ENCODE results near the gene C1QTNF12. TPM values are rescaled to one million over a fixed set of nuclear protein-coding genes. Genes with fewer than 3 reads are reported as not detected.
A peak's percentile ranks its signal among the peaks of the same experiment; 100 is the strongest.

Gene C1QTNF12, protein sequence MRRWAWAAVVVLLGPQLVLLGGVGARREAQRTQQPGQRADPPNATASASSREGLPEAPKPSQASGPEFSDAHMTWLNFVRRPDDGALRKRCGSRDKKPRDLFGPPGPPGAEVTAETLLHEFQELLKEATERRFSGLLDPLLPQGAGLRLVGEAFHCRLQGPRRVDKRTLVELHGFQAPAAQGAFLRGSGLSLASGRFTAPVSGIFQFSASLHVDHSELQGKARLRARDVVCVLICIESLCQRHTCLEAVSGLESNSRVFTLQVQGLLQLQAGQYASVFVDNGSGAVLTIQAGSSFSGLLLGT
- 1 to 10 TPM; 2.2 to 4.4 TPM for total RNA-seq

DNA sequence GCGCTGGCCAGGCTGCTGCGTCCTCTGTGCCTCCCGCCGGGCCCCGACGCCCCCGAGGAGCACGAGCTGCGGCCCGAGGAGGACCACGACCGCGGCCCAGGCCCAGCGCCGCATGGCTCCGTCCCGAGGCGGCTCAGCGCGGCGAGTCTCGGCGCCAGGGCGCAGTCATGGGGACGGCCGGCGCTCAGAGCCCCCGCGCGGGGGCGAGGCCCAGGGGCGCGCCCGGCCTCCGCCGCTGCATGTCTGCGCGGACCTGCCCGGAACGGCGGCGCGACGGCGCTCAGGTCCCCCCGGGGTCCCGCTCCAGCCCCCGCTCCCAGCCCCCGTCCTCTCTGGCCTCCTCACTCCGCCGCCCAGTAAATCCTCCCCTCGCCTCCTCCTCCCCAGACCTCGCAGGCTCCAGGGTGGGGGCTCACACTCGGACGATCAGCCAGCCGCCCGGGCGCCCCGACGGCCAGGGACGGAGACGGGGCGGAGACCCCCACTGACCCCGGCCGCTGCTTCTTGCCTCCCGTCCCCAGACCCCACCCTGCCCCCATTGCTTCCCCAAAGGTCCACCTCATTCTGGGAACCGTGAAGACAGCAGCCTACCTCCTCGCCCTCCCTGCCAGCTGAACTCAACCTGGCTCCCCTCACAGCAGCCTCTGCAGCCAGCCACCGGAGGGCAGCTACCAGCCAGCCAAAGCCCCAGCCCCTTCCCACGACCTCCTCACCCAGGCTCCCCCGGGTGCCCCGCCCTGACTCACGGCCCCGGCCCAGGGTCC lies at the start of gene C1QTNF12:
C1QTNF12 (minus strand) TSS at position 146 of the 764 bp plus-strand sequence; CDS start at position 114, 32 bp downstream.
- ATAC-seq (ENCODE audit: low read depth) (no peak), DNase-seq (no peak)
- H3K36me3 Mint-ChIP-seq: peaks cover 2% of the 10 kb centered on the region
- POLR2A ChIA-PET: no interaction called here
- H3K9me3 Mint-ChIP-seq: no peaks in the 10 kb centered on the region
- H3K4me1 Mint-ChIP-seq: peaks cover 13% of the 10 kb centered on the region
- peaks cover 2% of the 10 kb centered on the region for H3K27me3 Mint-ChIP-seq
- no peak within 1 kb of the TSS for H3K4me3 Mint-ChIP-seq
- no peak within 1 kb of the TSS for H3K27ac Mint-ChIP-seq

DNA sequence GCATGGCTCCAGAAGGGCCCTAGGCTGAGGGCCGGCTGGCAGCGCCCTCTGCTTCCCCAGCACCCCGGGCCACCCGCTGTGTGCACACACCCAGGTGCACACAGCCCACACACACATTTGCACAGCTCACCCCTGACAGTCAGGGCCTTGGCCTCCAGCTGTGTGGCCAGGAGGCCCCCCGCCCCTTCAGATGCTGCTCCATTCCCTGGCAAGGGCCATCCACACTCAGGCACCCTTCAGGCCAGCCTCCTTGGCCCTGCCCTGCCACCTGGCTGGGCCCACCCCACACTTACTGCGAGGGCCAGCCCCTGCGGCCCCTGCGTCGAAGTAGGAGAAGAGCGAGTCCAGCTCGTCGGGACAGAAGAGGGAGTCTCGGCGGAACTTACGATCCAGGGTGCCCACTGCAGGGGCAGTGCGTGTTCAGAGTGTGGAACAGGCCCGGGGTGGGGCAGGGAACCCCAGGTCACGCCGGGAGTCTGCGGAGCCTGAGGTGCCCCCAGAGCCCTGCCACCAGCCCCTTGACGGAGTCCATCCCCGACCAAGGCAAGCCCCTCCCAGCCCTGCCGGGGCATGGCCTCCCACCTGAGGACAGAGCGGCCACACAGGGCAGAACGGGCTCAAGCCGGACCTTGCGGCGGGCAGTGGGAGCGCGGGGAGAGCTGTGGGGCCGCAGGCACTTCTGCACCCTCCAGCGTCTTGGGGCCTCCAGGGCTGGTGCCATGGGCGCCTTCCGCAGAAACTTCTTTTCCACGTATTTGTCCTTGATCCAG lies 48.8 kb upstream of the C1QTNF12 start:
- H3K27ac Mint-ChIP-seq: no peak overlapping the region
- H3K27me3 Mint-ChIP-seq: no peaks in the 10 kb centered on the region
- ATAC-seq (ENCODE audit: low read depth) (no peak), DNase-seq (no peak)
- no peaks in the 10 kb centered on the region for H3K9me3 Mint-ChIP-seq
- POLR2A ChIA-PET: no interaction called here
- H3K4me3 Mint-ChIP-seq: no peak overlapping the region
- no peaks in the 10 kb centered on the region for H3K36me3 Mint-ChIP-seq
- no peaks in the 10 kb centered on the region for H3K4me1 Mint-ChIP-seq

DNA sequence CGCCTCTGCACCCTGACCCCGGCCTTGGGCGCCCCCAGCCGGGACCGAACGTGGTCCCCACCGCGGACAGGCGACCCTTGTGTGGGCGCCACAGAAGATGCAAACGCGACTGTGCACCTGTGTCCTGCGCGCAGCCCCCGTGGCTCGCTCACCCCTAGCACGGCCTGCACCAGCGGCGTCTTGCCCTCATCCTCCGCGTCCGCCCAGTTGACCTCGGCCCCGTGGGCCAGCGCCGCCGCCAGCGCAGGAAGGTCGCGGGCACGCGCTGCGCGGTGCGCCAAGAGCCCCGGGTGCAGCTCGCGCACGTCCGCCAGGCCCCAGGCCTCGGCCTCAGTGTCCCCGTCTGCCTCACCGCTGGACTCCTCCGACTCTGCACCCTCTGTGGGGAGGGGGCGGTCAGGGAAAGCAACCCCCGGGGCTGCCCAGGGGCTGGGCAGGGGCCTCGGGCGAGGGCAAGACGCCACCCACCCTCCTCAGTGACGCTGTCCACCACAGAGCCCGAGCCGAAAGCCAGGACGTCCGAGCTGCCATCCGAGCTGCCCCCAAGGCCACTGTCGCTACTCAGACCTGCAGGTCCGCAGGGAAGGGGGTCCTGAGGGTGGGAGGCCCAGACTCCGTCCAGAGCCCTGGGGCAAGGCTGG lies 47.8 kb upstream of the C1QTNF12 start:
- Mint-ChIP-seq H3K27ac (no peak overlapping the region), H3K4me1 (no peaks in the 10 kb centered on the region), H3K36me3 (no peaks in the 10 kb centered on the region), H3K9me3 (no peaks in the 10 kb centered on the region), H3K4me3 (no peak overlapping the region), H3K27me3 (no peaks in the 10 kb centered on the region)
- POLR2A ChIA-PET: no interaction called here
- no peak for ATAC-seq (ENCODE audit: low read depth)
- DNase-seq: no peak

DNA sequence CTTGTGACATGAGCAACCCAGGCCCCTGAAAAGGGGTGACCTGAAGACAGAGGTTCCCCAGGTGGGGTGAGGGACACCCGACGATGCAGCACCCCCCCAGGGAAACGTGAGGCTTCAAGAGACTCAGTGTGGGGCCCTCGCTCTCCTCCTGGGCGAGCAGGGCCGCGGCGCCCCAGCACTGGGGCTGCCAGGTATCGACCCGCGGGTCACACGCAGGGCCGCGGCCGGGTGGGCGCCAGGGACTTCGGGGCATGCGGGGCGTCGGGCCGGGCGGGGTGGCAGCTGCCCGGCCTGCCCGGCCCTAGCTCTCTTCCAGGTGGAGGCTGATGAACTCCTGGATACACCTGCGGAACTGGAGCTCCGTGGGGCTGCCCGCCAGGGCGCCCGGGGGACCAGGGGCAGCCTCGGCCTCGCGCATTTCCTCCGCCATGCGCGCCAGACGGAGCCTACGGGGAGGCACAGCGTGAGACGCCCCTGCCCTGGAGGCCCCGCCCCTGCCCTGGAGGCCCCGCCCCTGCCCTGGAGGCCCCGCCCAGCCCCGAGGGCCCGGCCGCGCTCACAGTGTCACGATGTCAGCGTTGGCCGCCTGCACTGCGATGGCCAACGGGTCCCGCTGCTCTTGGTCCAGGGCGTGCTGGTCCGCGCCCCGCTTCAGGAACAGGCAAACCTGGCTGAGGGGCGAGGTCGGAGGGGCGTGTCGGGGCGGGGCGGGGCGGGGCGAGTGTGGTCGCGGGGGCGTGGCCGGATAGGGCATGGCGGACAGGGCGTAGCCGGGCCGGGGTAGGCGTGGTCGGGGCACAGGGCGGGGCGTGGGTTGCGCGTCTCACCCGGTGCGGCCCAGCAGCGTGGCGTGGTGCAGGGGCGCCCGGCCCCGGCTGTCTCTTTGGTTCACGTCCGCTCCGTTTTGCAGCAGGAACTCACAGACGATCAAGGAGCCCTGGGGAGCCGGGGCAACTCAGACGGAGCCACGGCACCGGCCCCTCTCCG lies 47.0 kb upstream of the C1QTNF12 start:
- H3K36me3 Mint-ChIP-seq: no peaks in the 10 kb centered on the region
- POLR2A ChIA-PET: no interaction called here

DNA sequence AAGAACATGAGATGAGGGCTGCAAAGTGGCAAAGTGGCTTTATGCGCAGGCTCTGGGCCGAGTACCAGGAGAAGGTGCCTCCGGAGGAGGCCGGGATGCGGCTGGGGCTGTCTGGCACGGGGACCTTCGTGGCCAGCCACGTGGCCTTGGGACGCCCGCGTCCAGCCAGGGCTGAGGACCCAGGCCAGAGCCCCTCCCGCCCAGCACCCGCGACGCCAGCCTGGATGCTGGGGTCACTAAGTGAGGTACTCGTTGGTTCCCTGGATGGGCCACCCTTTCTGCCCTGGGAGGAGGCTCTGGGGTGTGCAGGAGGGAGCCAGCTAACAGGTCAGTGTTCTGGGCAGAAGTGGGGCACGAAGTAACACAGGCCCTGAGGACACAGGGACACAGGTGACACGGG lies 46.3 kb upstream of the C1QTNF12 start:
- Mint-ChIP-seq H3K4me3 (no peak overlapping the region), H3K27me3 (no peaks in the 10 kb centered on the region), H3K4me1 (no peaks in the 10 kb centered on the region), H3K27ac (no peak overlapping the region), H3K9me3 (no peaks in the 10 kb centered on the region), H3K36me3 (no peaks in the 10 kb centered on the region)
- DNase-seq (peak; percentile 30), ATAC-seq (ENCODE audit: low read depth) (no peak)
- POLR2A ChIA-PET: no interaction called here

More for the DNA sequence above, 47.0 kb upstream of the C1QTNF12 start:
- no peaks in the 10 kb centered on the region for H3K27me3 Mint-ChIP-seq
- ATAC-seq (ENCODE audit: low read depth) (no peak), DNase-seq (peak; percentile 31)
- no peaks in the 10 kb centered on the region for H3K4me1 Mint-ChIP-seq
- H3K27ac Mint-ChIP-seq: no peak overlapping the region
- H3K4me3 Mint-ChIP-seq: no peak overlapping the region
- no peaks in the 10 kb centered on the region for H3K9me3 Mint-ChIP-seq

DNA sequence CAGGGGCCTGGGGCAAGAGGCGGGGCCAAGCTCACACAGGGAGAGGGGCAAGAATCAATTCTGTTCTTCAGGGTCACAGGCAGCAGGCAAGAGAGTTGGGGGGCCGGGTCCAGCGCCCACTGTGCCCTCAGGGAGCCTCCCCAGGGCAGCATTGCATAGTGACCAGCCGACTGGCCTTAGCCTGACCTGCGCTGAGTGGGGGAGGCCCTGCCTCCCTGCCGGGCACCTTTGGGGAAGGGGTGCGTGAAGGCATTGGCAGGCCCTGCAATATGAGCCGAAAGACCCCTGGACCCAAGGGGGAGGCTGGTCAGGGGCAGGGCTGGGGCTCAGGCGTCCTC lies 45.9 kb upstream of the C1QTNF12 start:
- no peaks in the 10 kb centered on the region for H3K27me3 Mint-ChIP-seq
- H3K4me3 Mint-ChIP-seq: no peak overlapping the region
- H3K4me1 Mint-ChIP-seq: no peaks in the 10 kb centered on the region
- POLR2A ChIA-PET: interaction anchor here (1.1 kb wide), 1 partner anchor 170 kb away, joined by 5 read pairs; no protein-coding TSS in a partner anchor
- no peaks in the 10 kb centered on the region for H3K36me3 Mint-ChIP-seq
- no peak for DNase-seq
- no peak for ATAC-seq (ENCODE audit: low read depth)
- no peaks in the 10 kb centered on the region for H3K9me3 Mint-ChIP-seq
- no peak overlapping the region for H3K27ac Mint-ChIP-seq

DNA sequence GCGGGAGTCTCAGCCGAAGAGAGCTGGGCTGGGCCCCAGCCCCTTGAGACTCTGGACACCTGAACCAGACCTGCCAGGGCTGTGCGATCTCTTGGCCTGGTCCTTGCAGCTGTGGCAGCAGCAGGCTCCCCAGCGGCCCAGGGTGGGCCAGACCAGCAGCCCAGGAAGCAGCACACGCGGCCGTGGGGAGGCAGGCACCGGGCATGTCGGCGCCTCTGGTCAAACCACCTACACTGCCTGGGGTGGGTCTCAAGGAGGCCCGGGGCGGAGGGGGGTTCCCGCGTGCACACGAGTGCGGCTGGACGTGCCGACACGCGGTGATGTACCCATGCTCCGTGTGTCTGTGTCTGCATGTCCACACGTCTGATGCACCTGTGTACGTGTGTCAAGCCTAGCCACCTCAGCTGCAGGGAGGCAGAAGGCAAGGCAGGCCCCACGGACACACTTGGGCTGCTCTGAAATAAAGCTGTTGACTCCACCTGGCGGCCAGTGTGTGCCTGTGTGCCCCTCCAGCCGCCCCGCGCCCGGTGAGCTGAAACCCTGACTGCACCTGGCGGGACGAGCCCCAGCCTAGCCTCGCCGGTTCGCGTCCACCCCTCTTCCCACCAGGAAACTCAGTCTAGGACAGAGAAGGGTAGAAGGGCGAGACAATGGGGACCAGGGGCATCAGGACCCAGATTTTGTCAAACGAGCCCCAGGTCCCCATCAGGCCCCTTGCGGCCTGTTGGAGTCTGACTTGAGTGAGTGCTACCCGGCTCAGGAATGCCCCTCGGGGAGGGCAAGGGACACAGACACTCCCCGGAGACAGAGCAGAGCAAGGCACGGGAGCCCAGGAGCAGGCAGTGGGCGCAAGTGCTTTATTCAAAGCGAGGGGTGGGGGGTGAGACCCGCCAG lies 45.3 kb upstream of the C1QTNF12 start:
- H3K27me3 Mint-ChIP-seq: no peaks in the 10 kb centered on the region
- peak; percentile 79 for ATAC-seq (ENCODE audit: low read depth)
- POLR2A ChIA-PET: interaction anchor here (1.1 kb wide), 1 partner anchor 170 kb away, joined by 5 read pairs; no protein-coding TSS in a partner anchor
- no peak overlapping the region for H3K27ac Mint-ChIP-seq
- DNase-seq: peak; percentile 68
- no peaks in the 10 kb centered on the region for H3K4me1 Mint-ChIP-seq
- no peaks in the 10 kb centered on the region for H3K36me3 Mint-ChIP-seq
- no peak overlapping the region for H3K4me3 Mint-ChIP-seq
- no peaks in the 10 kb centered on the region for H3K9me3 Mint-ChIP-seq

DNA sequence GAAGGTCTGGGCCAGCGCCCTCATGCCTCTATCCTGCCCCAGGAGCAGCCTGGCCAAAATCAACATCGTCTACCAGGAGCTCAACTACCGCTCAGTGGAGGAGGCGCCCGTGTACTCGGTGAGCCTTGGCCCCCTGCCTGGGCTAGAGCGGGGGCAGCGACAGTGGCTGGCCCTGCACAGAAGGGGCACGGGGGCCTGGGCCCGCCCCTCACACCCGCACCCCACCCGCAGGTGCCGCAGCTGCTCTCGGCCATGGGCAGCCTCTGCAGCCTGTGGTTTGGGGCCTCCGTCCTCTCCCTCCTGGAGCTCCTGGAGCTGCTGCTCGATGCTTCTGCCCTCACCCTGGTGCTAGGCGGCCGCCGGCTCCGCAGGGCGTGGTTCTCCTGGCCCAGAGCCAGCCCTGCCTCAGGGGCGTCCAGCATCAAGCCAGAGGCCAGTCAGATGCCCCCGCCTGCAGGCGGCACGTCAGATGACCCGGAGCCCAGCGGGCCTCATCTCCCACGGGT lies 44.6 kb upstream of the C1QTNF12 start:
- Mint-ChIP-seq H3K36me3 (no peaks in the 10 kb centered on the region), H3K4me3 (no peak overlapping the region), H3K27me3 (no peaks in the 10 kb centered on the region), H3K4me1 (no peaks in the 10 kb centered on the region), H3K9me3 (no peaks in the 10 kb centered on the region), H3K27ac (no peak overlapping the region)
- POLR2A ChIA-PET: interaction anchor here (0.6 to 1.1 kb wide), 2 partner anchors 98 to 169 kb away, joined by 5 read pairs; no protein-coding TSS in a partner anchor
- no peak for DNase-seq
- ATAC-seq (ENCODE audit: low read depth): no peak

DNA sequence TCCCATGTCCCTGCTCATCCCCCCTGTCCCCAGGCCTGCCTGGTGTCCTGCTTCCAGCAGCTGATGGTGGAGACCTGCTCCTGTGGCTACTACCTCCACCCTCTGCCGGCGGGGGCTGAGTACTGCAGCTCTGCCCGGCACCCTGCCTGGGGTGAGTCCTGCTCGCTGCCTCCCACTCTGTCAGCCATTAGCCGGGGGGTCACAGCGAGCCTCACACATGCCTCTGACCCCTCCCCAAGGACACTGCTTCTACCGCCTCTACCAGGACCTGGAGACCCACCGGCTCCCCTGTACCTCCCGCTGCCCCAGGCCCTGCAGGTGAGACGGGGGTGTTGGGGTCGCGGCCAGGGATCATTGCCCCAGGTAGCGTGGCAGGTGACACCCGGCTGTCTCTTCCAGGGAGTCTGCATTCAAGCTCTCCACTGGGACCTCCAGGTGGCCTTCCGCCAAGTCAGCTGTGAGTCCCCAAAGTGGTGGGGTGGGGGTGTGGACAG lies 43.8 kb upstream of the C1QTNF12 start:
- Mint-ChIP-seq H3K36me3 (no peaks in the 10 kb centered on the region), H3K27ac (no peak overlapping the region), H3K4me3 (no peak overlapping the region), H3K27me3 (no peaks in the 10 kb centered on the region), H3K9me3 (no peaks in the 10 kb centered on the region), H3K4me1 (no peaks in the 10 kb centered on the region)
- DNase-seq (peak; percentile 75), ATAC-seq (ENCODE audit: low read depth) (peak; percentile 28)
- POLR2A ChIA-PET: interaction anchor here (0.6 kb wide), 1 partner anchor 99 kb away, joined by 5 read pairs; no protein-coding TSS in a partner anchor

DNA sequence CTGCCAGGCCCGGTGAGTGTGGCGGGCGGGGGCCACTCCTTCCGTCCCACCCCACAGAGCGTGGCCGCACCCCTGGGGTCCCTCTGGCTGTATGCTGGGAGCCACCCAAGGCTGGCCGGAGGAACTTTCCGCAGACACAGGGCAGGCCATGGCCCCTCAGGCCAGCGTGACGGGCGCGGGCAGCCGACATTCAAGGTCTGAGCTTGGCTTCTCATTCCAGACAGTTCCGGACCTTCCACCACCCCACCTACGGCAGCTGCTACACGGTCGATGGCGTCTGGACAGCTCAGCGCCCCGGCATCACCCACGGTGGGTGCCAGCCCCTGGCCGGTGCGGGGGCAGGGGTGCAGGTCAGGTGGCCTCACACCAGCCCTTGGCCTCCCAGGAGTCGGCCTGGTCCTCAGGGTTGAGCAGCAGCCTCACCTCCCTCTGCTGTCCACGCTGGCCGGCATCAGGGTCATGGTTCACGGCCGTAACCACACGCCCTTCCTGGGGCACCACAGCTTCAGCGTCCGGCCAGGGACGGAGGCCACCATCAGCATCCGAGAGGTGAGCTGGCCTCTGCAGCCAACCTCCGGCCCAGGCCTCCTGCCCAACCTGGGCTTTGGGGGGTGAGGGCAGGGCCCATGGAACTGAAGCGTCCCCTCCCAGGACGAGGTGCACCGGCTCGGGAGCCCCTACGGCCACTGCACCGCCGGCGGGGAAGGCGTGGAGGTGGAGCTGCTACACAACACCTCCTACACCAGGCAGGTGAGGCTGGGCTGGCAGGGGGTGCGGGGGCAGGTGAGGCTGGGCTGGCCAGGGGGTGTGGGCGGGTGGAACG lies 41.0 kb upstream of the C1QTNF12 start:
- peak; percentile 33 for DNase-seq
- POLR2A ChIA-PET: no interaction called here
- H3K4me1 Mint-ChIP-seq: peaks cover under 1% of the 10 kb centered on the region
- ATAC-seq (ENCODE audit: low read depth): no peak
- no peak overlapping the region for H3K4me3 Mint-ChIP-seq
- H3K27ac Mint-ChIP-seq: no peak overlapping the region
- H3K9me3 Mint-ChIP-seq: no peaks in the 10 kb centered on the region
- H3K27me3 Mint-ChIP-seq: no peaks in the 10 kb centered on the region
- H3K36me3 Mint-ChIP-seq: no peaks in the 10 kb centered on the region
